Liver (tissue), 9 donors: ENCODE measurements around the gene SSNA1. TPM values are rescaled to one million over a fixed set of nuclear protein-coding genes. Genes with fewer than 3 reads are reported as not detected.

Experiments used
- DNase-seq: peaks from one replicate; pipeline ENCODE4 v3.0.0-alpha.2; 2017; ENCODE audit warnings: low spot score
- H3K27ac ChIP-seq, 2 donors: one replicate each; pipeline ENCODE4 v1.7.0; 2013; ENCODE audit warnings: inconsistent platforms in 2 of 2, low read length in 2 of 2, control low read depth in 1 of 2, low read depth in 1 of 2, mild to moderate bottlenecking in 1 of 2
- H3K27me3 ChIP-seq, 4 donors: one replicate each; pipeline versions ENCODE4 v1.6.1 to v1.7.0; 2013; ENCODE audit warnings: low read length in 3 of 4, inconsistent platforms in 1 of 4, mild to moderate bottlenecking in 1 of 4, moderate library complexity in 1 of 4; ENCODE audit not compliant: control insufficient read depth in 4 of 4, insufficient read depth in 4 of 4
- H3K36me3 ChIP-seq, 4 donors: one replicate each; pipeline versions ENCODE4 v1.6.1 to v1.7.0; 2013; ENCODE audit warnings: low read length in 3 of 4, mild to moderate bottlenecking in 3 of 4, low read depth in 1 of 4, moderate library complexity in 1 of 4; ENCODE audit not compliant: control insufficient read depth in 4 of 4, insufficient read depth in 3 of 4
- H3K4me1 ChIP-seq, 4 donors: one replicate each; pipeline versions ENCODE4 v1.6.1 to v1.7.0; 2013; ENCODE audit warnings: low read length in 3 of 4, mild to moderate bottlenecking in 3 of 4, moderate library complexity in 1 of 4; ENCODE audit not compliant: control insufficient read depth in 4 of 4, insufficient read depth in 4 of 4
- H3K4me3 ChIP-seq, 3 donors: one replicate each; pipeline versions ENCODE4 v1.6.1 to v1.7.0; 2013; ENCODE audit warnings: low read length in 3 of 3, control low read depth in 1 of 3, low read depth in 1 of 3, mild to moderate bottlenecking in 1 of 3
- H3K9ac ChIP-seq, 2 donors: one replicate each; pipeline ENCODE4 v1.7.0; 2013; ENCODE audit warnings: low read length in 2 of 2, mild to moderate bottlenecking in 2 of 2, moderate library complexity in 2 of 2, control low read depth in 1 of 2, low read depth in 1 of 2
- H3K9me3 ChIP-seq, 4 donors: one replicate each; pipeline versions ENCODE4 v1.6.1 to v1.7.0; 2013; ENCODE audit warnings: low read length in 3 of 4; ENCODE audit not compliant: control insufficient read depth in 4 of 4
- ATF3 ChIP-seq: IDR thresholded peaks from 2 replicates; pipeline ENCODE4 v1.6.1; 2016; ENCODE audit warnings: antibody characterized with exemption
- CTCF ChIP-seq: fragments of 150-350 bp; IDR thresholded peaks from 2 replicates; pipeline ENCODE4 v1.5.1; 2017; ENCODE audit warnings: improper control_type of control experiment, low read depth, low read length; ENCODE audit not compliant: missing input control
- FOXA1 ChIP-seq: IDR thresholded peaks from 2 replicates; pipeline ENCODE4 v1.6.1; 2016; ENCODE audit warnings: antibody characterized with exemption
- FOXA2 ChIP-seq: IDR thresholded peaks from 2 replicates; pipeline ENCODE4 v1.6.1; 2016; ENCODE audit warnings: antibody characterized with exemption
- GABPA ChIP-seq, 2 donors: IDR thresholded peaks in 1 of 2; conservative IDR thresholded peaks in 1 of 2; 2 replicates each; pipeline ENCODE4 v1.6.1; 2016; ENCODE audit warnings: antibody characterized with exemption in 2 of 2, mild to moderate bottlenecking in 1 of 2, moderate library complexity in 1 of 2
- HNF4A ChIP-seq, 2 donors: conservative IDR thresholded peaks; 2 replicates each; pipeline ENCODE4 v1.6.1; 2016; ENCODE audit warnings: antibody characterized with exemption in 2 of 2, mild to moderate bottlenecking in 2 of 2
- HNF4G ChIP-seq: IDR thresholded peaks from 2 replicates; pipeline ENCODE4 v1.6.1; 2016; ENCODE audit warnings: antibody characterized with exemption
- JUND ChIP-seq, 2 donors: IDR thresholded peaks; 2 replicates each; pipeline ENCODE4 v1.6.1; 2016; ENCODE audit warnings: antibody characterized with exemption in 2 of 2
- NR2F2 ChIP-seq: IDR thresholded peaks from 2 replicates; pipeline ENCODE4 v1.6.1; 2016; ENCODE audit warnings: antibody characterized with exemption
- RAD21 ChIP-seq, 2 donors: IDR thresholded peaks; 2 replicates each; pipeline ENCODE4 v1.6.1; 2016; ENCODE audit warnings: antibody characterized with exemption in 2 of 2, mild to moderate bottlenecking in 2 of 2
- REST ChIP-seq: IDR thresholded peaks from 2 replicates; pipeline ENCODE4 v1.6.1; 2016; ENCODE audit warnings: antibody characterized with exemption, mild to moderate bottlenecking
- RXRA ChIP-seq, 2 donors: IDR thresholded peaks; 2 replicates each; pipeline ENCODE4 v1.6.1; 2017 to 2018; ENCODE audit warnings: antibody characterized with exemption in 2 of 2, mild to moderate bottlenecking in 1 of 2
- TAF1 ChIP-seq: conservative IDR thresholded peaks from 2 replicates; pipeline ENCODE4 v1.6.1; 2016; ENCODE audit warnings: antibody characterized with exemption, mild to moderate bottlenecking
- WGBS: extraction: QIAGEN DNeasy Blood & Tissue Kit; methylation state at CpG from one replicate; pipeline ENCODE4 v1.1.7; 2013; 5-methylcytosine and 5-hydroxymethylcytosine counted together
- polyA plus RNA-seq, 2 donors: library from polyadenylated mRNA; stranded (reverse) in 1 of 2; unstranded in 1 of 2; fragments of 200-250 nt in 1 of 2; fragments of >200 nt in 1 of 2; fragmentation: Nextera tagmentation in 1 of 2; extraction: Ambion mirVana in 1 of 2; gene quantifications; one replicate each; pipeline versions ENCODE4 v1.2.1 to v1.2.3, GENCODE V29; 2013 to 2015
- total RNA-seq, 2 donors: library from RNA; depleted of rRNA; stranded (reverse); fragments of >200 nt; gene quantifications; one replicate each; pipeline ENCODE4 v1.2.3, GENCODE V29; 2014
- donor health status: healthy.
- donor health status: healthy.
- donor health status: healthy.
- donor health status: healthy.
- donor health status: healthy.

Gene SSNA1
- total and polyA plus RNA-seq, 4 donors, result 29.8 to 44.2 (median 40.3) TPM

GRCh38 chr9:137150617-137151457, 37.6 kb upstream of the SSNA1 start:
- Histone ChIP-seq H3K27me3 (peaks cover 0 to 5% (median 3%) of the 10 kb centered on the region in 4 donors), H3K4me3 (no peak overlapping the region), H3K4me1 (no peaks in the 10 kb centered on the region), H3K9ac (no peak overlapping the region), H3K9me3 (no peaks in the 10 kb centered on the region), H3K36me3 (no peaks in the 10 kb centered on the region), H3K27ac (no peak overlapping the region)
- 29% methylated on average over 34 of the region's 34 CpGs for WGBS
- TF ChIP-seq FOXA2, result no peak
- no peak for TF ChIP-seq NR2F2
- TF ChIP-seq GABPA (IDR thresholded peaks at IDR 0.05 in 1 of 2, conservative IDR thresholded peaks at IDR 0.05 in 1 of 2), result no peak
- no peak for TF ChIP-seq CTCF
- TF ChIP-seq HNF4A (conservative IDR thresholded peaks at IDR 0.05), result no peak
- no peak for DNase-seq

GRCh38 chr9:137152844-137153405, 35.6 kb upstream of the SSNA1 start:
- Histone ChIP-seq H3K9me3 (no peaks in the 10 kb centered on the region), H3K4me1 (no peaks in the 10 kb centered on the region), H3K36me3 (no peaks in the 10 kb centered on the region), H3K27ac (no peak overlapping the region), H3K27me3 (peaks cover 0 to 9% (median 3%) of the 10 kb centered on the region in 4 donors), H3K4me3 (no peak overlapping the region), H3K9ac (no peak overlapping the region)
- TF ChIP-seq REST, result no peak
- no peak for TF ChIP-seq TAF1
- no peak for TF ChIP-seq HNF4G
- TF ChIP-seq NR2F2, result no peak
- no peak for TF ChIP-seq RXRA (IDR thresholded peaks at IDR 0.05)
- no peak for TF ChIP-seq ATF3
- TF ChIP-seq FOXA1, result no peak
- TF ChIP-seq FOXA2, result no peak
- no peak for TF ChIP-seq JUND (IDR thresholded peaks at IDR 0.05)
- no peak for TF ChIP-seq RAD21 (IDR thresholded peaks at IDR 0.05)
- no peak for DNase-seq
- WGBS, result 87% methylated on average over 7 of the region's 7 CpGs
